Mesendoderm (in vitro differentiated cells): ENCODE measurements around the gene PARD3.

Experiments used
- DNase-seq: peaks from one replicate; pipeline ENCODE4 v3.0.0; 2013
- H2AK5ac ChIP-seq: 2 replicates; pipeline ENCODE4 v1.6.1; 2013; ENCODE audit warnings: low read length, inconsistent platforms
- H2BK120ac ChIP-seq: 2 replicates; pipeline ENCODE4 v1.6.1; 2013; ENCODE audit warnings: low read depth, mild to moderate bottlenecking, low read length, moderate library complexity, mixed read lengths
- H2BK15ac ChIP-seq: replicated peaks from 2 replicates; pipeline ENCODE4 v1.6.1; 2013; ENCODE audit warnings: low read depth, mild to moderate bottlenecking, moderate library complexity
- H2BK5ac ChIP-seq: 2 replicates; pipeline ENCODE4 v1.6.1; 2013; ENCODE audit warnings: low read length, inconsistent platforms
- H3K18ac ChIP-seq: 2 replicates; pipeline ENCODE4 v1.6.1; 2013; ENCODE audit warnings: mild to moderate bottlenecking, low read length, mixed read lengths
- H3K23ac ChIP-seq: one replicate; pipeline ENCODE4 v1.6.1; 2013; ENCODE audit warnings: low read length
- H3K27ac ChIP-seq: 2 replicates; pipeline ENCODE4 v1.5.1; 2013; ENCODE audit warnings: low read depth, mild to moderate bottlenecking, inconsistent platforms, low read length, moderate library complexity
- H3K27me3 ChIP-seq: 2 replicates; pipeline ENCODE4 v1.6.1; 2013; ENCODE audit warnings: low read length, control low read depth, mild to moderate bottlenecking, inconsistent platforms; ENCODE audit not compliant: insufficient read depth, poor library complexity
- H3K36me3 ChIP-seq: 2 replicates; pipeline ENCODE4 v1.6.1; 2013; ENCODE audit warnings: low read length, inconsistent platforms; ENCODE audit not compliant: control insufficient read depth, insufficient read depth
- H3K4ac ChIP-seq: one replicate; pipeline ENCODE4 v1.6.1; 2013; ENCODE audit warnings: low read depth, mild to moderate bottlenecking, low read length, moderate library complexity
- H3K4me1 ChIP-seq: 2 replicates; pipeline ENCODE4 v1.6.1; 2013; ENCODE audit warnings: low read depth, low read length, inconsistent platforms; ENCODE audit not compliant: control insufficient read depth
- H3K4me2 ChIP-seq: 2 replicates; pipeline ENCODE4 v1.6.1; 2013; ENCODE audit warnings: low read length
- H3K4me3 ChIP-seq: 2 replicates; pipeline ENCODE4 v1.5.1; 2013; ENCODE audit warnings: mild to moderate bottlenecking, low read length
- H3K56ac ChIP-seq: one replicate; pipeline ENCODE4 v1.6.1; 2013; ENCODE audit warnings: low read length
- H3K79me1 ChIP-seq: 2 replicates; pipeline ENCODE4 v1.6.1; 2013; ENCODE audit warnings: low read length, inconsistent platforms
- H3K79me2 ChIP-seq: 2 replicates; pipeline ENCODE4 v1.6.1; 2013; ENCODE audit warnings: mild to moderate bottlenecking, low read length; ENCODE audit not compliant: control insufficient read depth, insufficient read depth
- H3K9ac ChIP-seq: 2 replicates; pipeline ENCODE4 v1.6.1; 2013; ENCODE audit warnings: low read length, inconsistent platforms
- H4K5ac ChIP-seq: one replicate; pipeline ENCODE4 v1.6.1; 2013; ENCODE audit warnings: low read length
- H4K8ac ChIP-seq: one replicate; pipeline ENCODE4 v1.6.1; 2013; ENCODE audit warnings: low read depth, mild to moderate bottlenecking, control low read depth, low read length, moderate library complexity
- WGBS: extraction: QIAGEN DNeasy Blood & Tissue Kit; methylation state at CpG from one replicate; pipeline ENCODE4 v1.1.7; 2013; ENCODE audit warnings: low lambda C conversion rate, missing lambda C conversion rate; ENCODE audit not compliant: insufficient coverage; ENCODE audit errors: extremely low coverage; 5-methylcytosine and 5-hydroxymethylcytosine counted together

PARD3 gene

DNA sequence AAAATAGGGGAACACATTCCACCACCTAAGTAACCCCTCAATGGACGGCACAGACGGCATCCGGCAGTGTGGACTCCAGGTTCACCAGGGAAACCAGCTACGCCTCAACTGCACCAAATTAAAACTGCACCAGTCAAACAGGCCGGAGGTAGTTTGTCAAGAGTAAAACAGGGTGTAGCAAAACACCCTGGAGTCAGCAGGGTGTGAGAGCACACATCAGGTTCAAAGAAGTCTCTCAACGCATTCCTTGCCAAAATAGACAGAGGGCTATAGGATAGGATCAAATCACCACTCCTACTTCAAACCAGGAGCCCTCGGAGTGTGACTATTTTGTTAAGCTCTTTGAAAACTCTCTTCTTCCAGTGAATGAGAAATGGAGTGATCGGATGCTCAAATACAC, 135.9 kb downstream of the PARD3 start:
- Histone ChIP-seq H3K79me1 (peaks cover 18% of the 10 kb centered on the region), H3K4me3 (no peak overlapping the region), H3K56ac (peak overlapping the region; percentile 19), H2AK5ac (no peak overlapping the region), H3K4me2 (no peak overlapping the region), H3K79me2 (peaks cover 23% of the 10 kb centered on the region), H3K27me3 (no peaks in the 10 kb centered on the region), H4K8ac (no peak overlapping the region), H3K23ac (no peak overlapping the region), H3K36me3 (no peaks in the 10 kb centered on the region), H3K4ac (no peak overlapping the region), H2BK5ac (no peak overlapping the region), H3K9ac (no peak overlapping the region), H3K4me1 (peaks cover 2% of the 10 kb centered on the region), H2BK120ac (no peak overlapping the region), H4K5ac (no peak overlapping the region), H3K27ac (no peak overlapping the region), H3K18ac (no peak overlapping the region), H2BK15ac (no peak overlapping the region)
- no CpG with 5 or more reads among the region's 8 CpGs for WGBS
- no peak for DNase-seq

DNA sequence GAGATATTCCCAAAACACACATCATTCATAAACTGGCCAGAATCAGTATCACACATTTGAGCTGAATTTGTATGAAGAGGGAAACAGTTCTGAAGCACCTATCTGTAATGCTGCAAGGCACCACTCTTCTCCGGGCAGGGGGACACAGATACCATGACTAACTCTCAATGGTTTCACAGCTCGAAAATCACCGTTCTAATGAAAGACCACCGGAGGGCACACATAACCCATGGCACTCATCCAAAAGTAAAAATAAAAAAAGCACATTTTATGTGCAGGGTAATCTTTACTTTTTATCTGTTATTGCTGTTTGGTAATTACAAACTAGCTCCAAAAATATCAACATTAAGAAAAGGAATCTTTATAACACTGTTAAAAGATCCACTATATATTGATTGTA, 137.5 kb downstream of the PARD3 start:
- Histone ChIP-seq H3K36me3 (no peaks in the 10 kb centered on the region), H3K79me2 (peaks cover 15% of the 10 kb centered on the region), H3K4me3 (no peak overlapping the region), H4K8ac (no peak overlapping the region), H3K27ac (no peak overlapping the region), H3K4me2 (no peak overlapping the region), H3K4ac (no peak overlapping the region), H3K9ac (no peak overlapping the region), H2BK5ac (no peak overlapping the region), H3K23ac (no peak overlapping the region), H2BK120ac (no peak overlapping the region), H3K27me3 (no peaks in the 10 kb centered on the region), H2AK5ac (no peak overlapping the region), H3K56ac (no peak overlapping the region), H3K18ac (no peak overlapping the region), H2BK15ac (no peak overlapping the region), H3K79me1 (peaks cover 16% of the 10 kb centered on the region), H3K4me1 (peaks cover 2% of the 10 kb centered on the region), H4K5ac (no peak overlapping the region)
- WGBS, result no CpG with 5 or more reads among the region's 4 CpGs
- peak; percentile 47 for DNase-seq

DNA sequence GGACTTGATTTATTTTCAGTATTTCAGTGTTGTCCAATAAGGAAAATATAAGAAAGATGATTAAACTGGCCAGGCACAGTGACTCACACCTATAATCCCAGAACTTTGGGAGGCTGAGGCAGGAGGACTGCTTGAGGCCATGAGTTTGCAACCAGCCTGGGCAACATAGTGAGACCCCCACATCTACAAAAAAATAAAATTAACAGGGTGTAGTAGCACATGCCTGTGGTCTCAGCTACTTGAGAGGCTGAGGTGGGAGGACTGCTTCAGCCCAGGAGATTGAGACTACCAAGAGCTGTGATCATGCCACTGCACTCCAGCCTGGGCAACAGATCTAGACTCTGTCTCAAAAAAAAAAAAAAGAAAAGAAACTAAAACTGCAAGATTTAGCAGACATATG, 138.0 kb downstream of the PARD3 start:
- Histone ChIP-seq H3K9ac (no peak overlapping the region), H3K27me3 (no peaks in the 10 kb centered on the region), H3K4ac (no peak overlapping the region), H3K56ac (no peak overlapping the region), H3K79me1 (peaks cover 17% of the 10 kb centered on the region), H2BK120ac (no peak overlapping the region), H3K23ac (no peak overlapping the region), H2BK5ac (no peak overlapping the region), H4K5ac (no peak overlapping the region), H2AK5ac (no peak overlapping the region), H3K27ac (no peak overlapping the region), H3K79me2 (peaks cover 16% of the 10 kb centered on the region), H3K4me2 (no peak overlapping the region), H3K4me3 (no peak overlapping the region), H3K18ac (no peak overlapping the region), H2BK15ac (no peak overlapping the region), H4K8ac (no peak overlapping the region), H3K36me3 (no peaks in the 10 kb centered on the region), H3K4me1 (peaks cover 2% of the 10 kb centered on the region)
- no peak for DNase-seq

DNA sequence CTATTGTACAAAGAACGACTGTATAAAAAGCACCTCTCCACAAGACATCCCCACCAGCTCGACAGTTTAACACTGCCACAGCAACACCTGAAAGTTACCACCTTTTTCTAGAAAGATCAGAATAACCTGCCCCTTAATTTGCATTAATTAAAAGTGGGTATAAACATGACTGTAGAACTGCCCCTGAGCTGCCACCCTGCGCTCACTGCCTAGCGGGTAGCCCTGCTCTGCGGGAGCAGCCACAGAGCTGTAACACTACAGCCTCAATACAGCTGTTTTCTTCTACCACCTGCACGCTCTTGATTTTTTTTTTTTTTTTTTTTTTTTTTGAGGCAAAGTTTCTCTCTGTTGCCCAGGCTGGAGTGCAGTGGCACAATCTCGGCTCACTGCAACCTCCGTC, 140.9 kb downstream of the PARD3 start:
- no peak for DNase-seq
- H3K9ac ChIP-seq, result no peak overlapping the region
- no peak overlapping the region for H3K18ac ChIP-seq
- H3K4me3 ChIP-seq, result no peak overlapping the region
- no peak overlapping the region for H3K4me2 ChIP-seq
- no peak overlapping the region for H3K4ac ChIP-seq
- no peaks in the 10 kb centered on the region for H3K36me3 ChIP-seq
- H4K8ac ChIP-seq, result no peak overlapping the region
- no peak overlapping the region for H4K5ac ChIP-seq
- H3K4me1 ChIP-seq, result no peaks in the 10 kb centered on the region
- H2AK5ac ChIP-seq, result no peak overlapping the region
- H3K27ac ChIP-seq, result no peak overlapping the region
- no CpG with 5 or more reads among the region's 8 CpGs for WGBS
- no peak overlapping the region for H2BK120ac ChIP-seq
- H3K23ac ChIP-seq, result no peak overlapping the region
- peaks cover 15% of the 10 kb centered on the region for H3K79me1 ChIP-seq
- H2BK15ac ChIP-seq, result no peak overlapping the region
- H2BK5ac ChIP-seq, result no peak overlapping the region
- H3K79me2 ChIP-seq, result peaks cover 14% of the 10 kb centered on the region
- no peak overlapping the region for H3K56ac ChIP-seq
- no peaks in the 10 kb centered on the region for H3K27me3 ChIP-seq

DNA sequence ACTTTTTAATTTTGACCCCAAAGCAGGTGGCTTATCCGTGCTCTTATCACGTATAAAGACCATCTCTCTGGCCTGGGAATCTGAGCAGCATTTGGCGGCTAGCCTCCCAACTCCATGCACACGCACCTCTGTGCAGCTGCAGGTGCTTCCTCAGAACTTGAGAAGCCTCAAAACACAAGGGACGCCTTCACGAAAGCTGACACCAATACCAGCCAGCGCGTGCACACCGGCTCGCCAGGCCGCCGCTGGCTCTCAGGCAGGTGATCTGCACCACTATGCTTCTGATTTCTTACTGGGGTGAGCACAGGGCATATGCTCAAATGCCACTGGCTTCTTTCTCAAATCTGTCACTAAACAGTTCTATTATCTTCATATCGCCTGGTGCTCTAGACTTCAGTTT, 145.0 kb downstream of the PARD3 start:
- no peak overlapping the region for H2BK15ac ChIP-seq
- no peak for DNase-seq
- H3K27me3 ChIP-seq, result no peaks in the 10 kb centered on the region
- H3K36me3 ChIP-seq, result no peaks in the 10 kb centered on the region
- H2BK120ac ChIP-seq, result no peak overlapping the region
- no peak overlapping the region for H3K18ac ChIP-seq
- peaks cover 12% of the 10 kb centered on the region for H3K79me2 ChIP-seq
- no peak overlapping the region for H4K8ac ChIP-seq
- H3K9ac ChIP-seq, result no peak overlapping the region
- peaks cover 4% of the 10 kb centered on the region for H3K4me1 ChIP-seq
- no peak overlapping the region for H3K23ac ChIP-seq
- no peak overlapping the region for H3K4ac ChIP-seq
- no peak overlapping the region for H3K27ac ChIP-seq
- H4K5ac ChIP-seq, result no peak overlapping the region
- no peak overlapping the region for H3K4me3 ChIP-seq
- H3K4me2 ChIP-seq, result no peak overlapping the region
- no CpG with 5 or more reads among the region's 13 CpGs for WGBS
- no peak overlapping the region for H2BK5ac ChIP-seq
- no peak overlapping the region for H2AK5ac ChIP-seq
- H3K56ac ChIP-seq, result no peak overlapping the region
- peaks cover 15% of the 10 kb centered on the region for H3K79me1 ChIP-seq

DNA sequence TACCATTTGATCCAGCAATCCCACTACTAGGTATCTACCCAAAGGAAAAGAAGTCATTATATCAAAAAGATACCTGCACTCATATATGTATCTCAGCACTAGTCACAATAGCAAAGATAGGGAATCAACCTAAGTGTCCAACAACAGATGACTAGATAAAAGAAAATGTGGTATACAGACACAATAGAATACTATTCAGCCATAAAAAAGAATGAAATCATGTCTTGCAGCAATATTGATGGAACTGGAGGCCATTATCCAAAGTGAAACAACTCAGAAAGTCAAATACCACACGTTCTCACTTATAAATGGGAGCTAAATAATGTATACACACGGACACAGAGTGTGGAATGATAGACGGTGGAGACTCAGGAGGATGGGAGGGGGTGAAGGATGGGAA, 146.0 kb downstream of the PARD3 start:
- no peak overlapping the region for H2BK15ac ChIP-seq
- H3K18ac ChIP-seq, result no peak overlapping the region
- no peak overlapping the region for H3K4me2 ChIP-seq
- H3K79me2 ChIP-seq, result peaks cover 12% of the 10 kb centered on the region
- no peak for DNase-seq
- H3K56ac ChIP-seq, result no peak overlapping the region
- no peak overlapping the region for H3K27ac ChIP-seq
- H2BK5ac ChIP-seq, result no peak overlapping the region
- H3K4me1 ChIP-seq, result peaks cover 4% of the 10 kb centered on the region
- H3K79me1 ChIP-seq, result peaks cover 13% of the 10 kb centered on the region
- H3K9ac ChIP-seq, result no peak overlapping the region
- H4K8ac ChIP-seq, result no peak overlapping the region
- H3K36me3 ChIP-seq, result no peaks in the 10 kb centered on the region
- H3K23ac ChIP-seq, result no peak overlapping the region
- no peak overlapping the region for H3K4ac ChIP-seq
- no CpG with 5 or more reads among the region's 3 CpGs for WGBS
- H3K4me3 ChIP-seq, result no peak overlapping the region
- no peaks in the 10 kb centered on the region for H3K27me3 ChIP-seq
- H2AK5ac ChIP-seq, result no peak overlapping the region
- H4K5ac ChIP-seq, result no peak overlapping the region
- H2BK120ac ChIP-seq, result no peak overlapping the region
